H1 (cell line): Measurements from ENCODE around the gene THRB. TPM values are rescaled to one million over a fixed set of nuclear protein-coding genes. Genes with fewer than 3 reads are reported as not detected.

ENCODE experiments used
- polyA plus RNA-seq, 7 experiments: library from polyadenylated mRNA; depleted of rRNA in 3 of 7; stranded (reverse) in 5 of 7; unstranded in 2 of 7; fragments of >200 nt in 5 of 7; fragments of 200-250 nt in 2 of 7; gene quantifications; 1 replicate in 5 of 7; 2 replicates in 1 of 7; 4 replicates in 1 of 7; pipeline versions ENCODE4 v1.2.1 to v1.2.3, GENCODE V29; 2011 to 2013; ENCODE audit warnings: missing spikeins in 2 of 7, mixed read lengths in 2 of 7
- total RNA-seq: library from RNA; stranded (reverse); fragmentation: NEBNext Ultra II Directional; extraction: Animal tissue kit (Norgen Biotek cat#: 25700); gene quantifications from 2 replicates; pipeline ENCODE4 v1.2.1, GENCODE V29; 2021
- TF ChIP-seq, protein P1 (sequence below): fragments of 300-600 bp; sonication (generic); IDR thresholded peaks from 2 replicates; pipeline ENCODE4 v1.7.1; 2012; ENCODE audit warnings: low read length, moderate library complexity, mild to moderate bottlenecking, inconsistent platforms; ENCODE audit not compliant: insufficient replicate concordance

Gene THRB
- total and polyA plus RNA-seq, 2 of the 8 experiments (the other 6 are each of a cell fraction or from before 2014, with no cell fraction given) = 0.98 to 3.9 TPM

DNA sequence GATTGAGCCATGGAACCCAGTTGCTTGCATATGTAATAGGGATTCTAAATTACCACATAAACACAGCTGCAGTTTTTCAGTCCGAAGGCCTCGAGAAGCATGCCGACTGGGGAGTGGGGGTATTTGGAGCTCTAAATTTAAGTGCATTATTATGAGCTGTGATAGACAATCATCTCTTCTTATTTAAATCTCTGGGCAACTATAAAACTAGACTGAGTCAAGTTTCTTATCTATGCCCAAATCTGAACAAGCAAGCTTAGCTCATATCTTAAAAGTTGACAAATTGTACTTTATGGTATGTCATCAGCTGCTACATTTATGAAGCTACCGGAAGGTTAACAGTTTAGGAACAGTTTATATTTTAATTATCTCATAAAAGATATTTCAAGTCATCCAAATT, 19.5 kb upstream of the THRB start (continued):
- TF ChIP-seq, protein P1, sequence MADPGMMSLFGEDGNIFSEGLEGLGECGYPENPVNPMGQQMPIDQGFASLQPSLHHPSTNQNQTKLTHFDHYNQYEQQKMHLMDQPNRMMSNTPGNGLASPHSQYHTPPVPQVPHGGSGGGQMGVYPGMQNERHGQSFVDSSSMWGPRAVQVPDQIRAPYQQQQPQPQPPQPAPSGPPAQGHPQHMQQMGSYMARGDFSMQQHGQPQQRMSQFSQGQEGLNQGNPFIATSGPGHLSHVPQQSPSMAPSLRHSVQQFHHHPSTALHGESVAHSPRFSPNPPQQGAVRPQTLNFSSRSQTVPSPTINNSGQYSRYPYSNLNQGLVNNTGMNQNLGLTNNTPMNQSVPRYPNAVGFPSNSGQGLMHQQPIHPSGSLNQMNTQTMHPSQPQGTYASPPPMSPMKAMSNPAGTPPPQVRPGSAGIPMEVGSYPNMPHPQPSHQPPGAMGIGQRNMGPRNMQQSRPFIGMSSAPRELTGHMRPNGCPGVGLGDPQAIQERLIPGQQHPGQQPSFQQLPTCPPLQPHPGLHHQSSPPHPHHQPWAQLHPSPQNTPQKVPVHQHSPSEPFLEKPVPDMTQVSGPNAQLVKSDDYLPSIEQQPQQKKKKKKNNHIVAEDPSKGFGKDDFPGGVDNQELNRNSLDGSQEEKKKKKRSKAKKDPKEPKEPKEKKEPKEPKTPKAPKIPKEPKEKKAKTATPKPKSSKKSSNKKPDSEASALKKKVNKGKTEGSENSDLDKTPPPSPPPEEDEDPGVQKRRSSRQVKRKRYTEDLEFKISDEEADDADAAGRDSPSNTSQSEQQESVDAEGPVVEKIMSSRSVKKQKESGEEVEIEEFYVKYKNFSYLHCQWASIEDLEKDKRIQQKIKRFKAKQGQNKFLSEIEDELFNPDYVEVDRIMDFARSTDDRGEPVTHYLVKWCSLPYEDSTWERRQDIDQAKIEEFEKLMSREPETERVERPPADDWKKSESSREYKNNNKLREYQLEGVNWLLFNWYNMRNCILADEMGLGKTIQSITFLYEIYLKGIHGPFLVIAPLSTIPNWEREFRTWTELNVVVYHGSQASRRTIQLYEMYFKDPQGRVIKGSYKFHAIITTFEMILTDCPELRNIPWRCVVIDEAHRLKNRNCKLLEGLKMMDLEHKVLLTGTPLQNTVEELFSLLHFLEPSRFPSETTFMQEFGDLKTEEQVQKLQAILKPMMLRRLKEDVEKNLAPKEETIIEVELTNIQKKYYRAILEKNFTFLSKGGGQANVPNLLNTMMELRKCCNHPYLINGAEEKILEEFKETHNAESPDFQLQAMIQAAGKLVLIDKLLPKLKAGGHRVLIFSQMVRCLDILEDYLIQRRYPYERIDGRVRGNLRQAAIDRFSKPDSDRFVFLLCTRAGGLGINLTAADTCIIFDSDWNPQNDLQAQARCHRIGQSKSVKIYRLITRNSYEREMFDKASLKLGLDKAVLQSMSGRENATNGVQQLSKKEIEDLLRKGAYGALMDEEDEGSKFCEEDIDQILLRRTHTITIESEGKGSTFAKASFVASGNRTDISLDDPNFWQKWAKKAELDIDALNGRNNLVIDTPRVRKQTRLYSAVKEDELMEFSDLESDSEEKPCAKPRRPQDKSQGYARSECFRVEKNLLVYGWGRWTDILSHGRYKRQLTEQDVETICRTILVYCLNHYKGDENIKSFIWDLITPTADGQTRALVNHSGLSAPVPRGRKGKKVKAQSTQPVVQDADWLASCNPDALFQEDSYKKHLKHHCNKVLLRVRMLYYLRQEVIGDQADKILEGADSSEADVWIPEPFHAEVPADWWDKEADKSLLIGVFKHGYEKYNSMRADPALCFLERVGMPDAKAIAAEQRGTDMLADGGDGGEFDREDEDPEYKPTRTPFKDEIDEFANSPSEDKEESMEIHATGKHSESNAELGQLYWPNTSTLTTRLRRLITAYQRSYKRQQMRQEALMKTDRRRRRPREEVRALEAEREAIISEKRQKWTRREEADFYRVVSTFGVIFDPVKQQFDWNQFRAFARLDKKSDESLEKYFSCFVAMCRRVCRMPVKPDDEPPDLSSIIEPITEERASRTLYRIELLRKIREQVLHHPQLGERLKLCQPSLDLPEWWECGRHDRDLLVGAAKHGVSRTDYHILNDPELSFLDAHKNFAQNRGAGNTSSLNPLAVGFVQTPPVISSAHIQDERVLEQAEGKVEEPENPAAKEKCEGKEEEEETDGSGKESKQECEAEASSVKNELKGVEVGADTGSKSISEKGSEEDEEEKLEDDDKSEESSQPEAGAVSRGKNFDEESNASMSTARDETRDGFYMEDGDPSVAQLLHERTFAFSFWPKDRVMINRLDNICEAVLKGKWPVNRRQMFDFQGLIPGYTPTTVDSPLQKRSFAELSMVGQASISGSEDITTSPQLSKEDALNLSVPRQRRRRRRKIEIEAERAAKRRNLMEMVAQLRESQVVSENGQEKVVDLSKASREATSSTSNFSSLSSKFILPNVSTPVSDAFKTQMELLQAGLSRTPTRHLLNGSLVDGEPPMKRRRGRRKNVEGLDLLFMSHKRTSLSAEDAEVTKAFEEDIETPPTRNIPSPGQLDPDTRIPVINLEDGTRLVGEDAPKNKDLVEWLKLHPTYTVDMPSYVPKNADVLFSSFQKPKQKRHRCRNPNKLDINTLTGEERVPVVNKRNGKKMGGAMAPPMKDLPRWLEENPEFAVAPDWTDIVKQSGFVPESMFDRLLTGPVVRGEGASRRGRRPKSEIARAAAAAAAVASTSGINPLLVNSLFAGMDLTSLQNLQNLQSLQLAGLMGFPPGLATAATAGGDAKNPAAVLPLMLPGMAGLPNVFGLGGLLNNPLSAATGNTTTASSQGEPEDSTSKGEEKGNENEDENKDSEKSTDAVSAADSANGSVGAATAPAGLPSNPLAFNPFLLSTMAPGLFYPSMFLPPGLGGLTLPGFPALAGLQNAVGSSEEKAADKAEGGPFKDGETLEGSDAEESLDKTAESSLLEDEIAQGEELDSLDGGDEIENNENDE = no peak
